DND-41 (cell line): Measurements from ENCODE around the gene BAG3.

Experiments used
- ATAC-seq: fragments of 200-7000 bp; cut with Tn5 transposase; 3 replicates; pipeline ENCODE4 v1.9.1; 2021; ENCODE audit warnings: low read depth; ENCODE audit not compliant: insufficient read depth
- DNase-seq: peaks from one replicate; pipeline ENCODE4 v3.0.0-alpha.2; 2020
- H2AFZ ChIP-seq: 2 replicates; pipeline ENCODE4 v1.6.0; 2012; ENCODE audit warnings: low read depth, low read length
- H3K27ac ChIP-seq: 2 replicates; pipeline ENCODE4 v1.5.1; 2012; ENCODE audit warnings: low read length, inconsistent platforms
- H3K27me3 ChIP-seq: fragments of 200-600 bp; sonication (generic); 2 replicates; pipeline ENCODE4 v1.6.0; 2012; ENCODE audit warnings: low read length, mild to moderate bottlenecking, inconsistent platforms; ENCODE audit not compliant: insufficient read depth, poor library complexity
- H3K36me3 ChIP-seq: 2 replicates; pipeline ENCODE4 v1.5.1; 2012; ENCODE audit warnings: low read length, inconsistent platforms; ENCODE audit not compliant: insufficient read depth
- H3K4me1 ChIP-seq: 2 replicates; pipeline ENCODE4 v1.5.1; 2012; ENCODE audit warnings: mild to moderate bottlenecking, low read length; ENCODE audit not compliant: insufficient read depth
- H3K4me2 ChIP-seq: 2 replicates; pipeline ENCODE4 v1.6.0; 2012; ENCODE audit warnings: mild to moderate bottlenecking, moderate library complexity, low read length, inconsistent platforms; ENCODE audit not compliant: insufficient read depth
- H3K4me3 ChIP-seq, 2 experiments: fragments of 200-600 bp in 1 of 2; shearing (Covaris generic) in 1 of 2; 2 replicates each; pipeline ENCODE4 v1.5.1; 2012 to 2016; ENCODE audit warnings: inconsistent platforms in 2 of 2, low read length in 2 of 2, mild to moderate bottlenecking in 2 of 2, low read depth in 1 of 2, moderate library complexity in 1 of 2
- H3K79me2 ChIP-seq: 2 replicates; pipeline ENCODE4 v1.6.0; 2012; ENCODE audit warnings: low read length, inconsistent platforms; ENCODE audit not compliant: insufficient read depth
- H3K9ac ChIP-seq: 2 replicates; pipeline ENCODE4 v1.6.0; 2012; ENCODE audit warnings: low read depth, mild to moderate bottlenecking, inconsistent platforms, low read length, moderate library complexity
- H3K9me3 ChIP-seq: 2 replicates; pipeline ENCODE4 v1.5.1; 2012; ENCODE audit warnings: low read length, moderate library complexity, mild to moderate bottlenecking, inconsistent platforms; ENCODE audit not compliant: insufficient read depth, severe bottlenecking
- H4K20me1 ChIP-seq: 2 replicates; pipeline ENCODE4 v1.6.0; 2012; ENCODE audit warnings: low read length; ENCODE audit not compliant: insufficient read depth
- CTCF ChIP-seq: IDR thresholded peaks from 2 replicates; pipeline ENCODE4 v1.5.1; 2012; ENCODE audit warnings: borderline replicate concordance, low read length, moderate library complexity, mild to moderate bottlenecking; ENCODE audit not compliant: poor library complexity, severe bottlenecking; ENCODE audit errors: extremely low read depth
- EZH2 ChIP-seq: IDR thresholded peaks from 3 replicates; pipeline ENCODE4 v1.6.1; 2012; ENCODE audit warnings: borderline replicate concordance, low read depth, mild to moderate bottlenecking, moderate library complexity, low read length, inconsistent platforms; ENCODE audit not compliant: severe bottlenecking

BAG3 gene

GRCh38 chr10:119675483-119676170, 24.4 kb downstream of the BAG3 start:
- H3K27ac ChIP-seq = no peak overlapping the region
- H4K20me1 ChIP-seq = no peaks in the 10 kb centered on the region
- H3K4me2 ChIP-seq = no peak overlapping the region
- H3K27me3 ChIP-seq = no peaks in the 10 kb centered on the region
- TF ChIP-seq EZH2 = no peak
- TF ChIP-seq CTCF = no peak
- ATAC-seq = no peak
- no peak overlapping the region for H3K4me3 ChIP-seq
- peaks cover 15% of the 10 kb centered on the region for H3K36me3 ChIP-seq
- H2AFZ ChIP-seq = no peak overlapping the region
- no peaks in the 10 kb centered on the region for H3K4me1 ChIP-seq
- no peaks in the 10 kb centered on the region for H3K79me2 ChIP-seq
- no peak overlapping the region for H3K9ac ChIP-seq
- no peak for DNase-seq
- H3K9me3 ChIP-seq = no peaks in the 10 kb centered on the region

GRCh38 chr10:119677126-119677525, 25.9 kb downstream of the BAG3 start:
- Histone ChIP-seq H3K4me3 (no peak overlapping the region), H3K9ac (no peak overlapping the region), H3K79me2 (no peaks in the 10 kb centered on the region), H4K20me1 (no peaks in the 10 kb centered on the region), H3K27me3 (no peaks in the 10 kb centered on the region), H3K36me3 (peaks cover 11% of the 10 kb centered on the region), H3K27ac (no peak overlapping the region), H3K9me3 (no peaks in the 10 kb centered on the region), H3K4me1 (no peaks in the 10 kb centered on the region), H3K4me2 (no peak overlapping the region), H2AFZ (no peak overlapping the region)
- TF ChIP-seq CTCF (no peak), EZH2 (no peak)
- ATAC-seq (no peak), DNase-seq (no peak)

- H3K36me3 ChIP-seq = peaks cover 5% of the 10 kb centered on the region
- ATAC-seq (no peak), DNase-seq (no peak)
- H3K4me2 ChIP-seq = no peak overlapping the region
- no peak overlapping the region for H3K4me3 ChIP-seq
- no peak for TF ChIP-seq EZH2
- TF ChIP-seq CTCF = no peak
- H3K27ac ChIP-seq = no peak overlapping the region
- H2AFZ ChIP-seq = no peak overlapping the region
- H3K27me3 ChIP-seq = no peaks in the 10 kb centered on the region
- no peak overlapping the region for H3K9ac ChIP-seq
- no peaks in the 10 kb centered on the region for H3K4me1 ChIP-seq
- no peaks in the 10 kb centered on the region for H4K20me1 ChIP-seq
- no peaks in the 10 kb centered on the region for H3K9me3 ChIP-seq
- no peaks in the 10 kb centered on the region for H3K79me2 ChIP-seq
Measured at GRCh38 chr10:119677904-119678755, 26.9 kb downstream of the BAG3 start.
